ENCODE data around the gene PAX2.

PAX2 gene

DNA sequence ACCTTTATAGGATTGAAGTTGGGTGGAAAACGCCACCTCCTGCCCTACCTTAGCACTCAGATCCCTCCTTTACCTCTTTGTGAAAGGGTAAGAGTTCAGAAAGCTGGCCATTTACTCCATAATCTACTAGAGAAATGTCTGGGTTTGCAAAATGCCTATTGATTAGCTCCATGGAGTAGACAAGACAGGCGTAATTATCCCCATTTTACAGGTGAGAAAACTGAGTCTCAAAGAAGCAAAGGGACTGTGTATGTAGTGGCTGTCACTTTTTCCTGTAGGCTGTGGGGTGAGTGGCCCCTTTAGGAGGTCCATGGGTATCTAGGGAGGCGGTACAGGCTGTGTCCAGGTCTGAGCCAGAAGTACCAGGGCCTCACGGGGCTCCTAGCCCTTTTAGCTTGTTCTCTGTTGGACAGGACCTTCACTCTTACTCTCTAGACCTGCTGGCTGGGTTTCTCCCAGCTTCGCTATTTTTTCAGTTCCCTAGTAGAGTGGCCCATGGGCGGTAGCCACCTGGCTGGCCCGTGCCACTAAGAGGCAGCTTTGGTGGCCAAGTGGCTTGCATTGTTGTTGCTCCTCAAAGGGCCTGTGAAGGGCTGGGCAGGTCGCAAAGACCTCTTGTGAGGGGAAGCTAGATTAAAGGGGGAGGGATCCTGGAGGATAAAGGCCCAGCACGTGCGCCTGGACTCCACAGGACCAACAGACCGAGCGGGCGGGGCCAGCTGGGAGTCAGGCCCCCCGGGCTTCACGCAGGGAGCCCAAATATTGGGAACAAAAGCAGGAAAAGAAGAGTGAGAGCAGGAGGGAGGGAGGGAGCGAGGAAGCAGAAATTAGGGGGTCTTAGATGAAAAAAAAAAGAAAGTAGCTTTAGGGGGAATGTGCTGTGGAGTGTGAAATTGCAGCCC, 4.7 kb upstream of the PAX2 start:
- no peak for DNase-seq

DNA sequence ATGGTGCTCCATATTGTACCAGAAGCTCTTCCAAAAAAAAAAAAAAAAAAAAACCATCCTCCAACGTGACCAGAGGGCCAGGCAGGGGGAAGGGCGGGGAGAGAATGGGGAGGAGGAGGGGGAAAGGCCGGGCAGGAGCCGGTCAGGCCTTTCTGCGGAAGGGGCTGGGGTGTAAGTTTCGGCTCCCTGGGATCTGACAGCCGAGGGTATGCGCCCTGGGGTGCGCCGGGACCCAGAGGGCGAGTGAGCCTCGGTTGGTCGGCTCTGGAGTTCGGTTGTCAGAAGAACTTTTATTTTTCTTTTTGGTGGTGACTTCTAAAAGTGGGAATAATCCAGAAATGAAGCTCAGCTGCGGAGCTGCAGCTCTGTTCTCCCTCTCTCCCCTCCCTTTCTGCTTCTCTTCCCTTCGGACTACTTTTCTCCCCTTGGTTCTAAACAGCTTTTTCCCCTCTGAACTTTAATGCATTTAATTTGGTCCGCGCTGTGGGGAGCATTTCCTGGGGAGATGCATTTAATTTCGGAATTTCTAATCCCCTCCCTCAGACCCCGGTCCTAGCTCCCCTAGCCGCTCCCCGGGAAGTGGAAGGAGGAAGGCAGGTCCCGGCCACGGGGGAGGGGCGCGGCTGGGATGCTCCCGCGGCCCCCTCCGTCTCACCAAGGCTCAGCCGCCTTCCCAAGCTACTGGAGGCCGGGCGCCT, 3.9 kb upstream of the PAX2 start:
- no peak for DNase-seq

DNA sequence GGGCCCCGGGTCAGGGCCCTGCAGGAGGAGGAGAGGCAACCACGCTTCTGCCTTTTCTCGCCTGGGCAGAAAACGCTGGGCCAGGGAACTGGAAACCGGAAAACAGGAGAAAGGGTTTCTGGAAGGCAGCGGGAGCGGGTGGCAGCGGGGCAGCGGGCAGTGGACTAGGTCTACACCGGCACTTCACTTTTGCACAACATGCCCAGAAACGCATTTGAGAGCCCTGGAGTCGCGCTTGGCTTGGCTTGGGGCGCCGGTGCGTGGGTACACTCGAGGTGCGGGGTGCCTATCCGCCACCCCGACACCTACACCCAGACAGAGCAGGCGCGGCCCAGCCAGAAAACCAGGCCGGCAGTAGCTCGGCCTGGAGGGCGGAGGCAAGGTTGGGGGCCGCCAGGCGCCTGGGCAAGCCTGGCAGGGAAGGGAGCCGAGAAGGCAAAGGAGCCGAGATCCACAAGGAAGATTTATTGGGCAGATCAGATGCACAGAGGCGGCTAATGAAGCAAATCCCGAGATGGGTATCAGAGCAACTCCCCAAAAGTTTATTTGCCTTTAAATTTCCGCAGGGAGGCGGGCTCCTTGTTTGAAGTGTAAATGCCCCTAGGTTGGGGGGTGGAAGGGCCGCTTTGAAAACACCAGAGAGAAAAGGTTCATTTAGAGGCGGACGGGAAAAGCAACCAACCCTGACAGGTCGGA, 3.2 kb upstream of the PAX2 start:
- no peak for DNase-seq

DNA sequence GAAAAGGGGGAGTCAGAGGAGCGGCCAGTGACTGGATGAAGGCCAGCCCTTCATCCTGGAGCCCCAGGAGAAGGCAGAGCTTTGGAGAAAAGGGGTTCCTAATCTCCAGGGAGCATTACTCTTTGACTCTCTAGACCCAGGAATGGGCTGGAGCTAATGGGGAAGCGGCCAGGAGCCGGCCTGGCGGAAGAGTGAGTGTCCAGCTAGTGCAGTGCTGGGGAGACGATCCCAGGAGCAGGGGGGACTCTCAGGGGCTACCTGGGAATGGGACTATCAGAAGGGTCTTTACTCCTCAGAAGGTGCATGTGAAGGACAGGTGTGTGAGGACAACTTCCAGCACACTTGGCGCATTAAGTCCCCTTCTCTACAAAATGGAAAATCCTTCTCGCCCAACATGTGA, 2.4 kb upstream of the PAX2 start:
- no peak for DNase-seq

DNA sequence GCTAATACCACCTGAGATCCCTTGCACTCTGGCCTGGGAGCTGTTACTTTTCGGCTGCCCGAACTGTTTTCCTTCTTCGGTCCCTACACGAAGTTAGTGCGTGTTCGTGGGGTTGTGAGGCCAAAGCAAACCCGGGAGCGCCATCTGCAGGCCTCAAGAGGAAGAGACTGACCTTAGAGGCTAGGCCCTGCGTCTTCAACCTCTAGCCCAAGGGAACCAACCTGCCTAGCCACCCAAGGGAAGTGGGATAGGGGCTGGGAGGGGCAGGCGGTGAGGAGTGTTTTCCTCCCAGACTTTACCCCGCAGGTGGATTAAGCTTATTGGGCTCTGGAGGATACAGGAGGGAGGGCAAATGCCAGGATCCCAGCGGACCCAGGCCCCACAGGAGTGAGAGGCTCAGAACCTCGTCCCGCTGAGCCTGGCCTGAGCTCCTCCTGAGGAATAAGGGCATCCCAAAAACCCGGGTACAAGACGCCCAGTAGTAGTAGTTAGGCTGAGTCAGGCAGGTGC, 1.7 kb upstream of the PAX2 start:
- peak; percentile 47 for DNase-seq

DNA sequence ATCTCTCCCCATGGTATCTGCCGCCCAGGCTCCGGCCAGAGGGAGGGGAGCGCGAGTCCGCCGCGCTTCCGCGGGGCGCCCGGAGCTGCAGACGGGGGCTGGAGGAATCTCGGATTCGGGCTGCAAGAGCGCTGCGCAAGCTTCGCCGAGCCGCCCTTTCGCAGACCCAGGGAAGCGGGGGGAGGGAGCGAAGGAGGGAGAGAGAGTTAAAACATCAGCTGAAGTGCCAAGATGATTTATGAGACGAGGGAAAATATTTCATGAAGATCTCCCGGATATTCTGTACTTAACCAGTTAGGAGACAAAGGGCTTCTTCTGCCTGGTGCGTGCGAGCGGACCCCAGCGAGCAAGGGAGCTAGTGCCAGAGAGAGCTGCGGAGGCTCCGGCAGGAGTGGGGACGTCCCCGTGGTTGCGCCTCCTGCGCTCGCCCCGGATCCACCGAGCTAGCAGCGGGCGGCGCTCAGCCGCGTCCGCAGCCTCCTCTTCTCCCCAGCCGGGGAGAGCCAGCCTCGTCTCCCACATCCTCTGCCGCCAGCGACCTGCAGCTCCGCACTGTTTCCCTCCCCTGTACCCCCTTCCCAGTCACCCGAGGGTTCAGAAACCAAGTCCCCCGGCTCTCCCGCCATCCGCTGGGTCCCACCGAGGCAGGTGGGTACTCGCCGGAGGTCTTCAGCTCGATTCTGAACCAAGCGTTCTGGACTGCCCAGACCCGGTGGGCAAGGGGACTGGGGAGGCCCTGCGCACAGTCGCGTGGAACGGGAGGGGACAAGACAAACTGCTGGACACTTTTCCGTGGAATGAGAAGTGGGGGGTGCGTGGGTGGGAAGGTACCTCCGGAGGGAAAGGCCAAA, 1.0 kb upstream of the PAX2 start:
- no peak for DNase-seq

DNA sequence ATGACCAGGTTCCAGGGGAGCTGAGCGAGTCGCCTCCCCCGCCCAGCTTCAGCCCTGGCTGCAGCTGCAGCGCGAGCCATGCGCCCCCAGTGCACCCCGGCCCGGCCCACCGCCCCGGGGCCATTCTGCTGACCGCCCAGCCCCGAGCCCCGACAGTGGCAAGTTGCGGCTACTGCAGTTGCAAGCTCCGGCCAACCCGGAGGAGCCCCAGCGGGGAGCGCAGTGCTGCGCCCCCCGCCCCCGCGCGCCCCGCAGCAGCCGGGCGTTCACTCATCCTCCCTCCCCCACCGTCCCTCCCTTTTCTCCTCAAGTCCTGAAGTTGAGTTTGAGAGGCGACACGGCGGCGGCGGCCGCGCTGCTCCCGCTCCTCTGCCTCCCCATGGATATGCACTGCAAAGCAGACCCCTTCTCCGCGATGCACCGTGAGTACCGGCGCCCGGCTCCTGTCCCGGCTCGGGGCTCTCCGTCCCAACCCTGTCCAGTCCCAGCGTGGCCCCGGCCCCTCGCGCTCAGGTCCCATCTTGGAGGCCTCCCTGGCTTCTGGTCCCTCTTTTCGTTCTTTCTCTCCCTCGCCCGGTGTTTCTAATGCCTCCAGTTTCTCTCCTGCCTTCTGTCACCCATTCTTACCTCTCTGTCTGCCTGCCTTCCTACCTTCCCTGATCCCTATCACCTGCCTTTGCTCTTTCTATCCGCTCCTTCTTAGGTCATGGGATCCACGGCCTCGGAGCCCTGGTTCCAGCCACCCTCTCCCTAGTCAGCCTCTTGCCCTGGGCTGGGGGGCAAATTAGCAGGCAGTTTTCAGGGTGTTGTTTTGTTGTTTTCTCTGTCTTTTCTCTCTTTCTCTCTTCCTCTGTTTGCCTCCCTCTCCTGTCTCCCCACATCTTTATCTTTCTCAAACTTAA, 751 bp downstream of the PAX2 start:
- DNase-seq = no peak

DNA sequence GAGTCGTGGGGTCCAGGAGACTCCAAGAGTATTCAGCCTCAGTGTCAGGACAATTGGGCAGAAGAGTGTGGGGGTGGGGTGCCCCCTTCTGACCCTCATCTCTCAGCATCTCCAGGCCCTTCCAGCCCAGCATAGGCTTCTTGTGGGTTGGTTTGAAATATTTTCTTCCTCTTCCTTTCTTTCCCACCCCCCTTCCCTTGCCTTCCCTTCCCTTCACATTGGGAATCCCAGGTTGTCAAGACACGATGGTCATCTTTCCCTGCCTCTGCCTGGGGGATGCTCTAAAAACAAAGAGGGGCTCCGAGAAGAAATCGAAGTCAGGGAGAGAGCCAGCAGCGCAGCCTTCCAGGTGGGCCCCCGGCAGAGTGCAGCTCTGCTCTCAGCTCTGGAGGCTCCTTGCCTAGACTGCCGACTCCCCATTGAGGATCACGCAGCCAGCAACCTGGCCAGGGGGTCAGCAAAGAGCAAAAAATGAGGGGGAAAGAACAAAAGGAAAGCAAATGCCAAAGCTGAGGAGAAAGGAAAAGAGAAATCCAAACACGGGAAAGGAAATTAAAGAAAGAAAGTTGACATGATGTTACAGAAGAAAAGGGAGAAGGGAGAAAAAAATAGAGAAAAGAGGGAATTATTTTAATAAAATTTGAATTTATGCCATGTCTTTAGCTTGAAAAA, 1.5 kb downstream of the PAX2 start:
- no peak for DNase-seq

DNA sequence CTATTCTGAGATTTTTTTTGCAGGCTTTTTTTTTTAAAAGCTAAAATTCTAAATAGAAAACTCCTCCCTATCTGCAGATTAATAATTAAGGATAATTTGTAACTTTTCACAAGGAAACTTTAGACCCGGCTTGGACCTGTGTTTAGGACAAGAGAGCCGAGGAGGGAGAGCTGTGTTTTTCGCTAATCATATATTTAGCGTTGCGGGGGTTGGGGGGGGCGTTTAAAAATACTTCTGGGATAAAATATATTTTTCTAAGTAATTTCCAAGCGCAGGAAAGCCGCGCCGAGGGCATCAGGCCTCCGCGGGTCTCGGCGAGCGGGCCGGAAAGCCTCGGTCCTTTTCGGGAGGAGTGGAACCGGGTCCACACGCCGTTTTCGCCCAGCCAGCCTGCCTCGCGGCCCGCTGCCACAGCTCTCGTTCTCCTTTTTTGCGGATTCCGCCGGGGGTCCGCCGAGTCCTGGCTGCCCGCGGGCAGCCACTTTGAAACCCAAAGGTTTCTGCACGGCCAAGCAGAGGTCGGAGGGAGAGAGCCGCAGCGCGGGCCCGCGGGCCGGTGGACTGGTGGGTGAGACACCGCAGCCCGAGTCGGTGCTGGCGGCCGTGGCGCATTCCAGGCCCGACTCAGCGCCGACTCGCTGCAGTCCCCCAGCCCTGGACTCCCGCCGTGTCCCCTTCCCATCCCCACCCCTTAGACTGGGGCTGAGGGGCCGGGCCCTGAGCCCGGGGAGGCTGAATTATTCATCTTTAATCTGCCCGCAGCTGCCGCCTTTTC, 2.3 kb downstream of the PAX2 start:
- no peak for DNase-seq

DNA sequence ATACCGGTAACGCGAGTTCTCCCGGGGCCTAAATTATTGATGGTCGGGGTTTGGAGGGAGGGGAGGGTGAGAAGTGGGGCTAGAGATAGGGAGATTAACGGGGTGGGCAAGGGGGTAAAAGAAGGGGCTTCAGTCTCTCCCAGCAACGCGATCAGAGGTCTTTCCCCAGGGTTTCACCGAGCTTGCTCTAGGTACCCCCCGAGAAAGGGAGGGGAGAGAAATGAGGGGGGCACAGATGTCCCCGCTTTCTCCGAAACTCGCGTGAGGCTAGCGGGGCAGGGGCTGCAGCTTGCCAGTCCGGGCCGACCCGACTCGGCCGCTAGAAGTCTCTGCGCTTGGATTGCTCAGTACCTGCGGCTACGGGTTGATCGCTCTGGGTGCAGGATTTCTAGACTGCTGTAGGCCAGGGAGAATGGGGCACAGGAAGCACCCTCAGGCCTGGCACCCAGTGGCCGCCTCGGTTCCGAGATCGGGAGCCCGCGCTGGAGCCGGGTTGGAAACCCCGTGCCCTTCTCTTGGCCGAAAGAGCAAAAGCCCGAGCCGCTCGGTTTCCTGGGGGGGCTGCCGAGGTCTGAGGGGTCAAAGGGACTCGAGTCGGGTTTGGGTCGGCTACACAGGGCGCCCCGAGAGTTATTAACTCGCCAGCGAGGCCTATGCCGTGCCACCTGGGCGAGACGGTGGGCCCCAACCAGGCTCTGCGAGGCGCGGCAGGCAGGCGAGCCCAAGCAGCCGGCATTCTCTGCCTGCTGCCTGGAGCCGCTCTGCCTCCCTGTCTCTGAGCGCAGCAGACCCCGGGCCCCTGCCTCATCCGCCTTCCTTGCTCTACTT, 3.1 kb downstream of the PAX2 start:
- DNase-seq = no peak

DNA sequence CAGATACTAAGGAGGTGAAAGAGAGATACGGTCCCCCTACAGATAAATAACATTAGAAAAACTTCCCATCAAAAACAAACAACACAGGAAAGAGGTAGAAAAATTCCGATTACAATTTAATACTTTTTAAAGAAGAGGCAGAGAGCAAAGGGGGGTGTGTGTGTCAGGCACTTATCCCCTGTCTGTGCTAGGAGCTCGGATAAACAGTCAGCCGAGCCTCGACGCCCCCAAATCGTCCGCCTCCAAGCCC, 3.6 kb downstream of the PAX2 start:
- DNase-seq = no peak

DNA sequence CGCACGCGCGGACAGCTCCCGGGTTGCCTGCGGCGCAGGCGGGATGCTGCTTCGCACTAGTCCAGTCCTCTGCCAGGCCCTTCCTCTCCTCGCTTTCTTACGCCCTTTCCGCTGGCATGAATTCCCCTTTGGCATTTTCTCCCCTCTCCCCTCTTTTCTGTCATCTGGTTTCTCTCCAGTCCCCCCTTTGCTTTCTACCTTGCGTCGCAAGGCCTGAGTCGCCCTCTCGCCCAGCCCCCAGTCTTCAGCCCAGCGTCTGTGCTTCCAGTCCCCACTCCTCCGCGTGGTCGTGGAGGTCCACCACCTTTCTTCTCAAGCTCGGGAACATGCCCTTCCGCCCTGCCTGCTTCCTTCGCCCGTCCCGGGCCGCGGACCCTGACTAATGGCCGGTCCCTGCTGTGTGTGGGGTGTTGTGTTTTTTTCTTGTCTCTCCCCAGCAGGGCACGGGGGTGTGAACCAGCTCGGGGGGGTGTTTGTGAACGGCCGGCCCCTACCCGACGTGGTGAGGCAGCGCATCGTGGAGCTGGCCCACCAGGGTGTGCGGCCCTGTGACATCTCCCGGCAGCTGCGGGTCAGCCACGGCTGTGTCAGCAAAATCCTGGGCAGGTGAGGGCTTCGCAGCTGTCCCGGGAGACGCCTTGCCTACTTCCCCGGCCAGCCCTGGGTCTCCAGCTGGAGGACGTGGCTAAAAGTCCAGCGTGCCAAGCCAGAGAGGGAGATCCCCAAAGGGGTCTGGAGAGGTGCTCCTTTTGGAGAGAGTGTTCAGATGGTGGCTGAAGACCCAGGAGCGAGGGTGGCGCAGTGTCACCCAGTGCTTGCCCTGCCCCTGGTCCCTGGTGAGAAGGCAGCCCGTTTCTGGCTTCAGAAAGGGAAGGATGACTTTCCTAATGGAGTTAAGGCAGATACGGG, 4.2 kb downstream of the PAX2 start:
- no peak for DNase-seq

DNA sequence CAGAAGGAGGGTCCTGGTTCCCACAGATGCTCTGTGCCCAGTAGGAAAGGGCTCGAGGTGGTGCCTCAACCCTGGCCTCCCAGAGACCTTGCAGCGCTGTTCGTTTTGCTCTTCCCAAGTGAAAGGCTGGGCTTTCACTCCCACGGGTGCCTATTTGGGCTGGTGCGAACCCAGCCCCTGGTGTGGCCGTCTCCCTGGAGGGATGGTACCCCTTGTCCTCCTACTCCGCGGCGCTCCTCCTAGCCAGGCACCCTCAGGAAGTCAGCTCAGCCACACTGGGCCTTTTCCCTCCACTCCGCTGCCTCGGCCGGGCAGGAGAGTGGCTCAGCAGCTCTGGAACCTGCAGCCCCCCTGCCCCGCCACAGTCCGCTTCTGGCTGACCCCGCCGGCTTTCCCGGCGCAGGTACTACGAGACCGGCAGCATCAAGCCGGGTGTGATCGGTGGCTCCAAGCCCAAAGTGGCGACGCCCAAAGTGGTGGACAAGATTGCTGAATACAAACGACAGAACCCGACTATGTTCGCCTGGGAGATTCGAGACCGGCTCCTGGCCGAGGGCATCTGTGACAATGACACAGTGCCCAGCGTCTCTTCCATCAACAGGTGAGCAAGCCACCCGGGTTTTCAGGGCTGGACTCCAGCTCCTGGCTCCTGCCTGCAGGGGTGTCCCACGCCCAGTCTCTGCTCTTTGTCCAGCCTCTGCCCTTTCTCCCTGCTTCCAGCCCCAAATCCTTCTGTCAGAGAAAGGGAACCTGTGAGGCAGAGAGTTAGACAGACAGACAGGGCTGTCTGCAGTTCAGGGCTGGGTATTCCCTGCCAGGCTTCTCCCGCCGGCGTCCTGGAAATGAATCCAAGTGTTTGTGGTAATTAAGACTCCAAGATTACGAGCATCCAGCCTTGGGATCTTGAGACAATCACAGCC, 5.2 kb downstream of the PAX2 start:
- DNase-seq = no peak

DNA sequence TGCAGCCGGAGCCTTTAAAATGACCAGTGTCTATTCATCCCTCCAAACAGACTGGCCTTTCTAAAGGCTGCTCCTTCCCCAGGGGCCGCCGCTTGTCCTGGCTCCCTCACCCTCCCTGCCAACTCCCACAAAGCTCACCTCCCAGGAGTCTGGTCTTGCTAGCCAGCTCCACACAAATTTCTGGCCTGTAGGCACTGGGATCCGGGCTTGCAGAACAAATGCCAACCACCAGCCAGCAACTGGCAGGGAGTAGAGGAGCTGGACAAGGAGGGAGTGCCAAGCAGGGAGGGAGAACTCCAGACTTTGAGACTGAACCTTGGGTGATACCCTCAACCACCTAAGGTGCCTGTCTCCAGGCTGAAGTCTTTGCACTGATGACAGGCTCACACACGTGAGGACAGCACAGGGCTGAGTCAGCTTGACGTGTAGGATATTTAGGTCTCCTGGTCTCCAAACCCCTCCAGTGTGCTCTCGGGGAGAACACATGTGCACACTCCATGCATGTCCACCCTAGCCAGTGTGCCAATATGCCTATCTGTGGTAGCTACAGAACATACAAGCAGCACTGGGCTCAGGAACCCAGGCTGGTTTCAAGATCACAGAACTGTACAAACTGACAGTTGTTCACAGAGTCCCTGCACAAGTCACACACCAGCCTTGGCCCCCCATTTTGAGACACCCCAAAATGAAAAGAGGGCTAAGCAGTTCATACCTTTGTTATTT, 6.0 kb downstream of the PAX2 start:
- DNase-seq = no peak

DNA sequence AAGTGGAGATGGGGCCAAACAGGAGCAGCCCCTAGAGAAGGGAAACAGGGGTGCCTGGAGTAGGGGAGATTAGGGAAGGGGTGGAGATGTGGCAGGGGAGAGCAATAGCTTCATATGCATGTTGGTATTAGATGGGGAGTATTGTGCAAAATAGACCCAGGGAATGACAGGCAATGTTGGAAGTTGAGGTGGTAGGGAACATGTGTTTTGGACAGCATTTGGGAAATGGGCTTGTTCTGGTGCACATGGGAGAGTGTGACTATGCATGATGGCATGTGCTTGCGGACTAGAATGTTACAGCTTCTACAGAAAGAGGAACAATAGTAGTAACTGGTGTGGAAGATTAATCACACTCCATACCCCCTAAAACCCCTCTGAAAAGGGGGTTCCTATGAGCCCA, 10.4 kb downstream of the PAX2 start:
- DNase-seq = no peak

DNA sequence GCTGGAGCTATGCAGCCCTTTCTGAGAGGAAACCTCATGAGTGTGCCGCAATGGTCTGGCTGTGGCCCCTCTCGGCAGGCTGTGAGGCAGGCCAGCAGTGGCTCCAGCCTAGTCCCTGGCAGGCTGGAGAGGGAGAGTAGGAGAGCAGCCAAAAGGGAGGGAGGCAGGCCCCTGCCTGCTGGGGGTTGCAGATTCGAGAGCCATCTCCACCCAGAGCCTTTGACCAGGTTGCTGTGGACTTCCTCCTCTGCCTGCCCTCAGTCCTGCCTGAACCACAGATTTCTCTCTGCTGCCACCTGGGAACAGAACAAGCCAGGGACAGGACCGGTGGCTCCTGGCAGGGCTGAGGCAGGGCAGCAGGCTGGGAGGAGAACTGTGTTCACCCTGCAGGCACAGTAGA, 13.9 kb downstream of the PAX2 start:
- DNase-seq = no peak

DNA sequence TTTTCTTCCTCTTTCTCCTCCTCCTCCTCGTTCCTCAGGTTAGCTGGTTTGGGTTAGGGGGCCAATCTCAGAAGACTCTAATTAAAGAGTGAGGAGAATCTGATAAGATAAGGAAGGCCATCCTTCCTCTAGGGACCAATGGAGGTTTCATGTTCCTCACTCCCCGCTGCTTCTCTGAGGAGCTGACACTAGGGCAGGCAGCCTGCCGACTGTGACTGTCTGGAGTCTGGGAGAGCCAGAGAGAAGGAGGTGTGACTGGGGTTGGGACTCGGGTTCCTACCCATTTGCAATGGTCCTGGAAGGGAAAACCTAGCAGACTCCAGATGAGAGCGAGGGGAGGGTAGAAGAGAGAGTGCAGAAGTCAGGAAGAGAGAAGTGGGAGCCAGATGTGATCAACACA, 15.3 kb downstream of the PAX2 start:
- DNase-seq = no peak
